Trophoblast cell (in vitro differentiated cells and primary cell): ENCODE data around the gene TEPSIN.

Source experiments
- DNase-seq, 2 donors: peaks; one replicate each; pipeline ENCODE4 v3.0.0-alpha.2; 2016
- H2AFZ ChIP-seq: 2 replicates; pipeline ENCODE4 v1.6.1; 2013; ENCODE audit warnings: low read length, moderate library complexity, mild to moderate bottlenecking; ENCODE audit not compliant: insufficient read depth, poor library complexity
- H2AK5ac ChIP-seq: 2 replicates; pipeline ENCODE4 v1.6.1; 2013; ENCODE audit warnings: mild to moderate bottlenecking, low read length
- H2BK120ac ChIP-seq: 2 replicates; pipeline ENCODE4 v1.6.1; 2013; ENCODE audit warnings: low read length, mild to moderate bottlenecking, moderate library complexity; ENCODE audit not compliant: insufficient read depth, poor library complexity
- H2BK12ac ChIP-seq: 2 replicates; pipeline ENCODE4 v1.6.1; 2013; ENCODE audit warnings: mild to moderate bottlenecking, low read length, moderate library complexity
- H2BK5ac ChIP-seq: 2 replicates; pipeline ENCODE4 v1.6.1; 2013; ENCODE audit warnings: low read length, low read depth, moderate library complexity, mild to moderate bottlenecking; ENCODE audit not compliant: poor library complexity
- H3K14ac ChIP-seq: 2 replicates; pipeline ENCODE4 v1.6.1; 2013; ENCODE audit warnings: mild to moderate bottlenecking, low read length
- H3K18ac ChIP-seq: 2 replicates; pipeline ENCODE4 v1.6.1; 2013; ENCODE audit warnings: mild to moderate bottlenecking, low read length
- H3K23ac ChIP-seq: 2 replicates; pipeline ENCODE4 v1.6.1; 2013; ENCODE audit warnings: low read length
- H3K27ac ChIP-seq: 2 replicates; pipeline ENCODE4 v1.5.1; 2013; ENCODE audit warnings: low read depth, mild to moderate bottlenecking, inconsistent platforms, low read length, moderate library complexity
- H3K27me3 ChIP-seq: 2 replicates; pipeline ENCODE4 v1.6.1; 2013; ENCODE audit warnings: inconsistent platforms, mild to moderate bottlenecking, low read length, moderate library complexity; ENCODE audit not compliant: insufficient read depth
- H3K36me3 ChIP-seq, 2 experiments: 1 replicate in 1 of 2; 2 replicates in 1 of 2; pipeline ENCODE4 v1.6.1; 2013; ENCODE audit warnings: low read length in 2 of 2, mild to moderate bottlenecking in 2 of 2, moderate library complexity in 1 of 2; ENCODE audit not compliant: insufficient read depth in 2 of 2, control insufficient read depth in 1 of 2
- H3K4ac ChIP-seq: 2 replicates; pipeline ENCODE4 v1.6.1; 2013; ENCODE audit warnings: low read depth, mild to moderate bottlenecking, low read length, moderate library complexity
- H3K4me1 ChIP-seq, 2 experiments: 1 replicate in 1 of 2; 2 replicates in 1 of 2; pipeline ENCODE4 v1.6.1; 2013; ENCODE audit warnings: low read length in 2 of 2, mild to moderate bottlenecking in 2 of 2, moderate library complexity in 1 of 2; ENCODE audit not compliant: insufficient read depth in 2 of 2, control insufficient read depth in 1 of 2
- H3K4me2 ChIP-seq: 2 replicates; pipeline ENCODE4 v1.6.1; 2013; ENCODE audit warnings: inconsistent platforms, mild to moderate bottlenecking, low read length, moderate library complexity
- H3K4me3 ChIP-seq: 2 replicates; pipeline ENCODE4 v1.5.1; 2013; ENCODE audit warnings: mild to moderate bottlenecking, low read depth, low read length, inconsistent platforms
- H3K79me1 ChIP-seq: one replicate; pipeline ENCODE4 v1.6.1; 2013; ENCODE audit warnings: low read length
- H3K79me2 ChIP-seq: 2 replicates; pipeline ENCODE4 v1.6.1; 2013; ENCODE audit warnings: low read length, mild to moderate bottlenecking; ENCODE audit not compliant: control insufficient read depth, insufficient read depth, poor library complexity
- H3K9ac ChIP-seq: 2 replicates; pipeline ENCODE4 v1.6.1; 2013; ENCODE audit warnings: mild to moderate bottlenecking, low read length
- H3K9me3 ChIP-seq: 2 replicates; pipeline ENCODE4 v1.6.1; 2013; ENCODE audit warnings: low read depth, mild to moderate bottlenecking, control low read depth, inconsistent platforms, low read length; ENCODE audit not compliant: insufficient read depth
- H4K12ac ChIP-seq: 2 replicates; pipeline ENCODE4 v1.6.1; 2013; ENCODE audit warnings: low read depth, mild to moderate bottlenecking, low read length, moderate library complexity
- H4K8ac ChIP-seq: 2 replicates; pipeline ENCODE4 v1.6.1; 2013; ENCODE audit warnings: low read depth, mild to moderate bottlenecking, low read length, moderate library complexity
- H4K91ac ChIP-seq: one replicate; pipeline ENCODE4 v1.6.1; 2013; ENCODE audit warnings: low read depth, mild to moderate bottlenecking, low read length, moderate library complexity
- WGBS: extraction: QIAGEN DNeasy Blood & Tissue Kit; methylation state at CpG from one replicate; pipeline ENCODE4 v1.1.7; 2013; ENCODE audit warnings: missing lambda C conversion rate; ENCODE audit not compliant: insufficient read length, insufficient coverage; ENCODE audit errors: extremely low coverage; 5-methylcytosine and 5-hydroxymethylcytosine counted together

Gene TEPSIN

DNA sequence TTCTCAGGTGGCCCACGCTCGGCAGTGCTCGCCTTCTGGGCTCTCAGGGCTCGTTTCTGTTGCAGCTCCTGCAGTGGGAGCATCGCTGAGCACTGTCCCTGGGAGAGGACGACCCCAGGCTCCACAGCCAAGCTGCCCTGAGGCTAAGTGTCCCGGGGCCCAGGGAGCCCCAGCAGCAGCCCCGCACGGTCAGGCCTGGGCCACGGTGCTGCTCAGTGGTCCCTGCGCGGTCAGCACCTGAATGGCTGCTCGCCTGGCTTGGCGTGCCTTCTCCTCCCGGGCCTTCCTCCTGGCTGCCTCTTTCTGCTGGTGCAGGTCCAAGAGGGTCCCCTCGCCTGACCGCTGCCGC lies 39.4 kb downstream of the TEPSIN start:
- H2AK5ac ChIP-seq = no peak overlapping the region
- no peaks in the 10 kb centered on the region for H3K79me1 ChIP-seq
- no peak overlapping the region for H2BK12ac ChIP-seq
- no peak overlapping the region for H4K8ac ChIP-seq
- no peak overlapping the region for H3K18ac ChIP-seq
- no peak overlapping the region for H3K27ac ChIP-seq
- H3K4me3 ChIP-seq = no peak overlapping the region
- H4K91ac ChIP-seq = no peak overlapping the region
- H3K23ac ChIP-seq = no peak overlapping the region
- no peak overlapping the region for H2BK120ac ChIP-seq
- H3K27me3 ChIP-seq = no peaks in the 10 kb centered on the region
- H2AFZ ChIP-seq = no peak overlapping the region
- H3K4me1 ChIP-seq = no peaks in the 10 kb centered on the region
- H3K79me2 ChIP-seq = no peaks in the 10 kb centered on the region
- peaks cover 4% of the 10 kb centered on the region for H3K9me3 ChIP-seq
- H3K14ac ChIP-seq = no peak overlapping the region
- DNase-seq = no peak
- H2BK5ac ChIP-seq = no peak overlapping the region
- H3K9ac ChIP-seq = no peak overlapping the region
- H3K36me3 ChIP-seq = peaks cover 34 to 35% of the 10 kb centered on the region in 2 experiments
- H4K12ac ChIP-seq = no peak overlapping the region
- no CpG with 5 or more reads among the region's 18 CpGs for WGBS
- H3K4me2 ChIP-seq = no peak overlapping the region
- H3K4ac ChIP-seq = no peak overlapping the region

DNA sequence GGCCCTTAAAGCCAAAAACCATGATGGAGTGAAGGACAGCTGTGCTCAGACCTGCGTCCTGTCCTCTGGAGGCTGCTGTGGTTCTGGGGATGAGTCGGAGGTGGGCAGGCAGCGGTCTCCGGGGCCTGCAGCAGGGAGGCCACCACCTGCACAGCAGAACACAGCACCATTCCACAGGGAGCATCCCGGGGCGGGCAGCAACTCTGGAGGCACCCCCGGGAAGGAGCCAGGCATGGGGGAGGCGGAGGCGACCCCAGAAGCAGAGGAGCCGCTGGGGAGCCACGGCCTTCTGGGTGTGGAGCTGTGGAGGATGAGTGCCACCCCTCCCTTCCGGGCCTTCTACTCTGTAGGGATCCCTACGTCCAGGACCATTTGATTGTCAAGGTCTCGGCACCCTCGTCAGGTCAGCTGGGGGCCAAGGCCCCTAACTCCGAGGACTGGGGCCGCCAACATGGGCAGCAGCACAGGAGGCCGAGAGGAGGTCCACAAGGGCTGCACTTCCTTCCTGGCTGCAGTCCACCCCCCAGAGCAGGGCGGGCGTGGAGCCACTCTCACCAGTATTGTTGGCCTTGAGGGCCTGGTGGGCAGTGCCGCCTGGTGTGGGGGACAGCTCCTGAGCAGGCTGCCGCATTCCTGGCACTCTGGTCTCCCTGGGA lies 39.9 kb downstream of the TEPSIN start:
- H3K79me2 ChIP-seq = no peaks in the 10 kb centered on the region
- no peak overlapping the region for H3K18ac ChIP-seq
- no peak overlapping the region for H4K91ac ChIP-seq
- no peak overlapping the region for H2BK12ac ChIP-seq
- H3K79me1 ChIP-seq = no peaks in the 10 kb centered on the region
- no peak overlapping the region for H2AK5ac ChIP-seq
- H3K36me3 ChIP-seq = peaks cover 34 to 35% of the 10 kb centered on the region in 2 experiments
- no CpG with 5 or more reads among the region's 22 CpGs for WGBS
- H4K8ac ChIP-seq = no peak overlapping the region
- H3K27me3 ChIP-seq = no peaks in the 10 kb centered on the region
- DNase-seq = no peak
- no peak overlapping the region for H3K27ac ChIP-seq
- H3K23ac ChIP-seq = no peak overlapping the region
- H4K12ac ChIP-seq = no peak overlapping the region
- no peak overlapping the region for H3K4me2 ChIP-seq
- H3K4me3 ChIP-seq = no peak overlapping the region
- H3K14ac ChIP-seq = no peak overlapping the region
- H3K9ac ChIP-seq = no peak overlapping the region
- H3K4me1 ChIP-seq = no peaks in the 10 kb centered on the region
- H2BK120ac ChIP-seq = no peak overlapping the region
- H3K9me3 ChIP-seq = peaks cover 4% of the 10 kb centered on the region
- H3K4ac ChIP-seq = no peak overlapping the region
- no peak overlapping the region for H2AFZ ChIP-seq
- H2BK5ac ChIP-seq = no peak overlapping the region

DNA sequence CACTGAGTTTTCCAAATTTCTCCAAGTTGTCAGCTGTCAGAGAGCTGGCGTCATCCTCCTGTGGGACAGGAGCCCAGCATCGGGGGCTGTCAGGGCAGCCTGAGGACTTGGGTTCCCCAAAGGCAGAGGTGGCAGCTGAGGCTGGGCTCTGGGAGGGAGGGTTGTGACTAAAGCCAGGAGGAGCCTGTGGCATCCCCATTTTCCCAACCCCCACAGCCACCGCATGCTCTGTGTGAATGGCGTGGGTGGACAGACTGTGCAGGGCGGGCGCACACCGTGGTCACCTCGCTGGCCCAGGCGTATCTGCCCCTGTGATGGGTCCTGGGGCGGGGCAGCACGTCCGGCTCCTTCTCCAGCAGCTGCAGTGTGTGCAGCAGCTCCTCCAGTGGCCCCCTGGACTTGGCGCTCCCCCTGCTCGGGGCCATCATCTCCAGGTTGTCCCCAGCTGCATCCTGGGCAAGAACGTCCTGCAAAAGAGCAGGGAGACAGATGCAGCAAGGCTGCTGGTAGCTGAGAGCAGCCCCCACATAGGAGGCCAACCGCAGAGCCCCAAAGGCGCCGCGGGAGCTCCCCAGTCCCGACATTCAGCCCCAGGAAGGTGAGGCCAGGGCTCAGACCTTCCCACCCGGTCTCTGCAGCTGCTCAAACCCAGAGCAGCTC lies 40.9 kb downstream of the TEPSIN start:
- Histone ChIP-seq H3K4ac (no peak overlapping the region), H2AFZ (no peak overlapping the region), H2BK120ac (no peak overlapping the region), H2BK5ac (no peak overlapping the region), H3K9me3 (peaks cover 4% of the 10 kb centered on the region), H3K23ac (no peak overlapping the region), H3K14ac (no peak overlapping the region), H4K91ac (no peak overlapping the region), H2AK5ac (no peak overlapping the region), H3K9ac (no peak overlapping the region), H3K79me2 (no peaks in the 10 kb centered on the region), H3K4me1 (peaks cover 1 to 2% of the 10 kb centered on the region in 2 experiments), H3K27ac (no peak overlapping the region), H2BK12ac (no peak overlapping the region), H4K12ac (no peak overlapping the region), H3K36me3 (peaks cover 28 to 33% of the 10 kb centered on the region in 2 experiments), H4K8ac (no peak overlapping the region), H3K4me2 (no peak overlapping the region), H3K4me3 (no peak overlapping the region), H3K27me3 (no peaks in the 10 kb centered on the region), H3K79me1 (no peaks in the 10 kb centered on the region), H3K18ac (no peak overlapping the region)
- no CpG with 5 or more reads among the region's 21 CpGs for WGBS
- DNase-seq = no peak

DNA sequence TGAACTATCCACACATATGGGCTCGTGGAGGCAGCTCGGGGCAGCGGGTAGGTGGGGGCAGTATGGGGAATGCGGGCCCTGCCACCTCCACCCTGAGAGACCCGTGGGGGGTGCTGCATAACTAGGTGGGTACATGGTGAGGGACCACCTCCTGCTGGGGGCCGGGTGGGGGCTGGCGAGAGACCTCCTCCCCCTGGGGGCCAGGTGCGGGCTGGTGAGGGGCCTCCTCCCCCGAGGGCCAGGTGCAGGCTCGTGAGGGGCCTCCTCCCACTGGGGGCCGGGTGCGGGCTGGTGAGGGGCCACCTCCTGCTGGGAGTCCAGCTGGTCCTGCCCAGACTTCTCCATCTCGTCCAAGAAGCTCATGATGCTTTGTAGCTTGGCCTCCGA lies 41.5 kb downstream of the TEPSIN start:
- no peak overlapping the region for H3K9ac ChIP-seq

More for the DNA sequence above, 41.5 kb downstream of the TEPSIN start:
- Histone ChIP-seq H3K4ac (no peak overlapping the region), H4K91ac (no peak overlapping the region), H3K4me3 (no peak overlapping the region), H3K4me2 (no peak overlapping the region), H3K27me3 (no peaks in the 10 kb centered on the region), H2BK12ac (no peak overlapping the region), H4K8ac (no peak overlapping the region), H2AK5ac (no peak overlapping the region), H3K14ac (no peak overlapping the region), H3K79me1 (no peaks in the 10 kb centered on the region), H3K36me3 (peaks cover 28 to 33% of the 10 kb centered on the region in 2 experiments), H3K4me1 (peaks cover 4 to 5% of the 10 kb centered on the region in 2 experiments), H2BK5ac (no peak overlapping the region), H3K79me2 (no peaks in the 10 kb centered on the region), H3K23ac (no peak overlapping the region), H2AFZ (no peak overlapping the region), H2BK120ac (no peak overlapping the region), H3K9me3 (peaks cover 4% of the 10 kb centered on the region), H3K18ac (no peak overlapping the region), H4K12ac (no peak overlapping the region), H3K27ac (no peak overlapping the region)
- WGBS = no CpG with 5 or more reads among the region's 14 CpGs
- DNase-seq = no peak
